Activated T-helper 2 cell treated with anti-CD3 and anti-CD28 coated beads, Interferon-gamma antibody, Interleukin-2, Interleukin-4, amounts not matched to agents 10 μg/mL and 5 μg/mL and 100 μg/mL, durations not matched to agents 14 hours and 24 hours and 36 hours (primary cell): ENCODE data around the gene PDCD5. TPM values are rescaled to one million over a fixed set of nuclear protein-coding genes. Genes with fewer than 3 reads are reported as not detected.
"Not testable (repeated sequence)": the region's sequence is repeated elsewhere in the genome, so short reads cannot be mapped to it uniquely, and the experiment has no call there.

Experiments used
- DNase-seq: peaks from one replicate; pipeline ENCODE4 v3.0.0; 2021; ENCODE audit warnings: low spot score
- H3K27ac Mint-ChIP-seq: one replicate; pipeline ENCODE4 v1.8.0; 2021; ENCODE audit warnings: mixed read lengths
- H3K27me3 Mint-ChIP-seq: one replicate; pipeline ENCODE4 v1.8.0; 2021; ENCODE audit warnings: low read depth, mixed read lengths
- H3K36me3 Mint-ChIP-seq: one replicate; pipeline ENCODE4 v1.8.0; 2021; ENCODE audit warnings: low read depth, mixed read lengths
- H3K4me1 Mint-ChIP-seq: one replicate; pipeline ENCODE4 v1.8.0; 2021; ENCODE audit warnings: low read depth, mixed read lengths
- H3K4me3 Mint-ChIP-seq: one replicate; pipeline ENCODE4 v1.8.0; 2021; ENCODE audit warnings: low read depth, mild to moderate bottlenecking, moderate library complexity, mixed read lengths
- H3K9me3 Mint-ChIP-seq: one replicate; pipeline ENCODE4 v1.8.0; 2021; ENCODE audit warnings: mixed read lengths
- intact Hi-C: fragments of 100-400 bp; cut with micrococcal nuclease; formaldehyde crosslinking; loops from one replicate; pipeline ENCODE4 v1.15.1; 2023
- total RNA-seq: library from RNA; stranded (reverse); gene quantifications from 2 replicates; pipeline ENCODE4 v1.2.3, GENCODE V29; 2022

PDCD5 gene
- 207 and 216 TPM in 2 replicates for total RNA-seq

GRCh38 chr19:32580901-32581704 is at the start of gene PDCD5:
PDCD5 (plus strand) TSS chr19:32581190; CDS start chr19:32581262, 72 bp downstream.
- intact Hi-C loops = loop anchor here (2.0 to 5.0 kb wide), 2 partner anchors 94 to 174 kb away; partner anchors contain the start of genes ANKRD27, DPY19L3 and RGS9BP
- DNase-seq = peak; percentile 90
- Mint-ChIP-seq H3K9me3 (no peaks in the 10 kb centered on the region), H3K27ac (peak within 1 kb of the TSS; percentile 85), H3K4me1 (peaks cover 27% of the 10 kb centered on the region), H3K36me3 (peaks cover 36% of the 10 kb centered on the region), H3K27me3 (peaks cover 15% of the 10 kb centered on the region), H3K4me3 (peak within 1 kb of the TSS; percentile 93)

GRCh38 chr19:32532233-32532632 is 48.8 kb upstream of the PDCD5 start:
- DNase-seq = no peak
- H3K9me3 Mint-ChIP-seq = peaks cover 31% of the 10 kb centered on the region
- intact Hi-C loops = no loop called here
- H3K36me3 Mint-ChIP-seq = no peaks in the 10 kb centered on the region
- H3K4me3 Mint-ChIP-seq = no peak overlapping the region
- H3K27me3 Mint-ChIP-seq = no peaks in the 10 kb centered on the region
- no peaks in the 10 kb centered on the region for H3K4me1 Mint-ChIP-seq
- H3K27ac Mint-ChIP-seq = no peak overlapping the region

- H3K9me3 Mint-ChIP-seq = peaks cover 23% of the 10 kb centered on the region
- intact Hi-C loops = no loop called here
- no peak for DNase-seq
- no peaks in the 10 kb centered on the region for H3K36me3 Mint-ChIP-seq
- no peaks in the 10 kb centered on the region for H3K4me1 Mint-ChIP-seq
- no peak overlapping the region for H3K4me3 Mint-ChIP-seq
- no peak overlapping the region for H3K27ac Mint-ChIP-seq
- no peaks in the 10 kb centered on the region for H3K27me3 Mint-ChIP-seq
Measured at GRCh38 chr19:32537580-32537979, 43.4 kb upstream of the PDCD5 start.

- no peaks in the 10 kb centered on the region for H3K4me1 Mint-ChIP-seq
- H3K27me3 Mint-ChIP-seq = peaks cover 1% of the 10 kb centered on the region
- H3K27ac Mint-ChIP-seq = no peak overlapping the region
- peaks cover 10% of the 10 kb centered on the region for H3K9me3 Mint-ChIP-seq
- H3K36me3 Mint-ChIP-seq = no peaks in the 10 kb centered on the region
- H3K4me3 Mint-ChIP-seq = no peak overlapping the region
- DNase-seq = no peak
- intact Hi-C loops = no loop called here
Measured at GRCh38 chr19:32539240-32539916, 41.6 kb upstream of the PDCD5 start.

GRCh38 chr19:32540621-32541020 is 40.4 kb upstream of the PDCD5 start:
- peaks cover 9% of the 10 kb centered on the region for H3K9me3 Mint-ChIP-seq
- no peak overlapping the region for H3K27ac Mint-ChIP-seq
- intact Hi-C loops = no loop called here
- H3K4me1 Mint-ChIP-seq = no peaks in the 10 kb centered on the region
- peaks cover 1% of the 10 kb centered on the region for H3K27me3 Mint-ChIP-seq
- no peaks in the 10 kb centered on the region for H3K36me3 Mint-ChIP-seq
- no peak for DNase-seq
- H3K4me3 Mint-ChIP-seq = no peak overlapping the region

GRCh38 chr19:32541376-32541775 is 39.6 kb upstream of the PDCD5 start:
- H3K9me3 Mint-ChIP-seq, H3K27ac Mint-ChIP-seq, H3K36me3 Mint-ChIP-seq, DNase-seq, intact Hi-C loops, H3K27me3 Mint-ChIP-seq, H3K4me3 Mint-ChIP-seq, H3K4me1 Mint-ChIP-seq: not testable (repeated sequence)

GRCh38 chr19:32542477-32543108 is 38.4 kb upstream of the PDCD5 start:
- Mint-ChIP-seq H3K27ac (no peak overlapping the region), H3K9me3 (peaks cover 9% of the 10 kb centered on the region), H3K36me3 (no peaks in the 10 kb centered on the region), H3K27me3 (peaks cover 1% of the 10 kb centered on the region), H3K4me3 (no peak overlapping the region), H3K4me1 (no peaks in the 10 kb centered on the region)
- intact Hi-C loops = no loop called here
- DNase-seq = no peak

- Mint-ChIP-seq H3K27ac (no peak overlapping the region), H3K4me1 (no peaks in the 10 kb centered on the region), H3K36me3 (no peaks in the 10 kb centered on the region), H3K27me3 (peaks cover 1% of the 10 kb centered on the region), H3K4me3 (no peak overlapping the region), H3K9me3 (peaks cover 5% of the 10 kb centered on the region)
- intact Hi-C loops = no loop called here
- DNase-seq = no peak
Measured at GRCh38 chr19:32543115-32543900, 37.7 kb upstream of the PDCD5 start.

GRCh38 chr19:32544917-32545316 is 36.1 kb upstream of the PDCD5 start:
- Mint-ChIP-seq H3K27ac (no peak overlapping the region), H3K4me3 (no peak overlapping the region), H3K27me3 (peaks cover 1% of the 10 kb centered on the region), H3K4me1 (no peaks in the 10 kb centered on the region), H3K9me3 (no peaks in the 10 kb centered on the region), H3K36me3 (no peaks in the 10 kb centered on the region)
- no peak for DNase-seq
- intact Hi-C loops = no loop called here

- no peak for DNase-seq
- Mint-ChIP-seq H3K27ac (no peak overlapping the region), H3K9me3 (no peaks in the 10 kb centered on the region), H3K4me1 (no peaks in the 10 kb centered on the region), H3K36me3 (no peaks in the 10 kb centered on the region), H3K4me3 (no peak overlapping the region), H3K27me3 (no peaks in the 10 kb centered on the region)
- intact Hi-C loops = no loop called here
Measured at GRCh38 chr19:32550666-32551065, 30.3 kb upstream of the PDCD5 start.

- intact Hi-C loops = no loop called here
- H3K36me3 Mint-ChIP-seq = no peaks in the 10 kb centered on the region
- peaks cover 1% of the 10 kb centered on the region for H3K4me1 Mint-ChIP-seq
- H3K27me3 Mint-ChIP-seq = peaks cover 4% of the 10 kb centered on the region
- H3K4me3 Mint-ChIP-seq = no peak overlapping the region
- H3K9me3 Mint-ChIP-seq = no peaks in the 10 kb centered on the region
- no peak for DNase-seq
- H3K27ac Mint-ChIP-seq = no peak overlapping the region
Measured at GRCh38 chr19:32555786-32556185, 25.2 kb upstream of the PDCD5 start.

- H3K27ac Mint-ChIP-seq = no peak overlapping the region
Measured at GRCh38 chr19:32558607-32559228, 22.3 kb upstream of the PDCD5 start.

More at GRCh38 chr19:32558607-32559228, 22.3 kb upstream of the PDCD5 start:
- Mint-ChIP-seq H3K4me1 (peaks cover 1% of the 10 kb centered on the region), H3K4me3 (no peak overlapping the region), H3K36me3 (no peaks in the 10 kb centered on the region), H3K27me3 (peaks cover 4% of the 10 kb centered on the region), H3K9me3 (no peaks in the 10 kb centered on the region)
- intact Hi-C loops = no loop called here
- DNase-seq = no peak
